Right forelimb (tissue), 1 donor: Measurements from ENCODE around the gene MSH6.

Experiments used
- DNase-seq: peaks from one replicate; pipeline ENCODE4 v3.0.0-alpha.2; 2018

MSH6 gene

DNA sequence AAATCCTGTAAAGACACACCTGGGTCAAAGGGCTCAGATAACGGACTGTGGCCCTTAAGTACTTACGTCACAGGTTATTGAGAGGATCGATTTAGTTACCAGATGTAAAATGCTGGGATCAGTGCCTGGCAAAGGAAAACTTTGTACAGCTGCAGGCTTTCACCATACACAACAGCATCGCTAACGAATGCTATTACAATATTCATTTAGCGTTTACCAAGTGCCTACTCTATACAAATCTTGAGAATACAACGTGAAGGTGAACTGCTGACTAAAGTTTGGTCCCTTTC is 619 bp upstream of the MSH6 start:
- DNase-seq, result no peak

DNA sequence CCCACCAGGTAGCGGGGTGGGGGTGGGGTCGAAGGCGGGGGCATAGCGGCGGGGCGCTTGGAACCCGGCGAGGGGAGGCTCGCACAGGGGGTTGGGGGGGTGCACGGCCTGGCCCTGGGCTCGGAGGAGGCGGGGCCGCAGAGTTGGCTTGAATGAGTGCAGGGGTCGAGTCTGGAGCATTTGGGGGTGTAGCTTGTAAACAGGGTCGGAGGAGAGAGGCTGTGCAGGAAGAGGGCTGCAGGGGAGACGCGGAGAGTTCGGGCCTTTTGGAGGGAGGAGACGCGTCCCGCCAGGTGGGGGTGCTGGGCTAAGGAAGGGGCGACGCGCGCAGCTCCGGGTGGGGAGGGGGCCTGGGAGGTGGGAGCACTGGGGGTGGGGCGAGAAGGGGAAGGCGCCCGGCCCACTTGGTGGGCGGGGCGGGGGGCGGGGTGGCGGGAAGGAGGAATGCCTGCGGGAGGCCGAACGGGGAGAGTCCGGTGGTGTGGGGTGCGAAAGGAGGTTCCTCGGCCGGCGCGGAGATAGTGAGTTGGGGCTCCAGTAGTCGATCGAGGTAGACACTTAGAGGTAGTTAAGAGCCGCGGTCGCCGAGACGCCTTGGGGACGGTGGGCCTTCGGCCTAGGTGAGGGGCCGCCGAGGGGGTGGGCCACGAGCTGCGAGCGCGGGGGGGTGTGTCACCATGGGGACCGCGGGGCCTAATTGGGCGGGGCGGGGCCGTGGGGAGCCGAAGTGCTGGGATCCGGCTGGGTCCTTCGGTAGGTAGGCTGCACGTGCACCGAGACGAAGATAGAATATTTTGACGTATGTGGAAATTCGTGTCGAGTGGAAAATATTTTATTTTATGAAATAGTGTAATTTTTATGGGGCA is 774 bp downstream of the MSH6 start:
- DNase-seq, result peak; percentile 89

DNA sequence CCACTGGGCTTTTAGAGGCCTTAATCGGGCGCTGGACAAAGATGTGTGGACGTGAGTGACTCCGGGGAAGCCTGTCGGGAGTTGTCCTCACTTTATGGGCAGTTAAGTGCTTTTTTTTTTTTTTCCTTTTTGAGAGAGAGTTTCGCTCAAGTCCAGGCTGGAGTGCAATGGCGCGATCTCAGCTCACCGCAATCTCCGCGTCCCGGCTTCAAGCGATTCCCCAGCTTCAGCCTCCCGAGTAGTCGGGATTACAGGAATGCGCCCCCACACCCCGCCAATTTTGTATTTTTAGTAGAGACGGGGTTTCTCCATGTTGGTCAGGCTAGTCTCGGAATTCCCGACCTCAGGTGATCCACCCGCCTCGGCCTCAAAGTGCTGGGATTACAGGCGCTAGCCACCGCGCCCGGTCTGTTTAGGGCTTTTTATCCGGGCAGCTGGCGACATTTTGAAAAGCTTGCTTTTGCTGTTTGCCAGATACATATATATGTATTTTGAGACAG is 1.5 kb downstream of the MSH6 start:
- no peak for DNase-seq

DNA sequence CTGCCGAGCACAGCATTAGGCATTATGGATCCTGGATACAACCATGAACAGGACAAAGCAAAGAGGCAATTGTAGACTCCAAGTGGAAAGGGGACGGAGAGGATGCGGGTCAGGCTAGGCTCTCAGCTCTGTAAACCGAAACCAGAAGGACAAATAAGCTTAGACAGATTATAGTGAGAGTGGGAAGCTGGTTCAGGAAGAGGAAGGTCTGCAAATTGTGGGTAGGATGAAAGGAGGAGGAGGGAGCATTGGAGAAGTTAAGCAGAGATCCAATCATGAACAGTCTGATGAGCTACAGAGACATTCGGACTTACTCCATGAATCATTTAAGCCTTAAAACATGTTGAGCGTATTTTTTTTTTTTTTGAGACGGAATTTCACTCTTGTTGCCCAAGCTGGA is 3.0 kb downstream of the MSH6 start:
- no peak for DNase-seq

DNA sequence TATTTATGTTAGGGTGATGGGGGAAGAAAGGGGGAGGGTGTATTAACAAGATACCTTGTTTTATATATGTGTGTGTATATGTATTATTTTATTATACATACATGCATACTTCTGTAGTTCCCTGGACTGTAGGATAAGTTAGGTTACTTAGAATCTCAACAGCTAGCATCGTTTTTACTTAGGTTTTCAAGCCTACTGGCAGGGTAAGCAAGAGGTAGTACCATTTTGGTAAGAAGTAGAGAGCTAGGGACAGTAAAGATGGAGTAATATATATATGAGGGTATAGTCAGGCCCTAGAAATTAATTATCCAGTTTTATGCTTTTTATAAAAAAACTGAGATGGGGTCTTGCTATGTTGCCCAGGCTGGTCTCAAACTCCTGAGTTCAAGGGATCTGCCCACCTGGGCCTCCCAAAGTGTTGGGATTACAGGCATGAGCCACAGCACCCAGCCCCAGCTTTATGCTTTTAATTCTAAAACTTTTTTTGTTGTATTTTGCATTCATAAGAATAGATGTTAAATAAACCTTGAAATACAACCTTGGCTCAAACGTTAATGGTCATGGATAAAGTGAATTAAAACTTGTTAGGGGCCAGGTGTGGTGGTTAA is 13.2 kb downstream of the MSH6 start:
- no peak for DNase-seq

DNA sequence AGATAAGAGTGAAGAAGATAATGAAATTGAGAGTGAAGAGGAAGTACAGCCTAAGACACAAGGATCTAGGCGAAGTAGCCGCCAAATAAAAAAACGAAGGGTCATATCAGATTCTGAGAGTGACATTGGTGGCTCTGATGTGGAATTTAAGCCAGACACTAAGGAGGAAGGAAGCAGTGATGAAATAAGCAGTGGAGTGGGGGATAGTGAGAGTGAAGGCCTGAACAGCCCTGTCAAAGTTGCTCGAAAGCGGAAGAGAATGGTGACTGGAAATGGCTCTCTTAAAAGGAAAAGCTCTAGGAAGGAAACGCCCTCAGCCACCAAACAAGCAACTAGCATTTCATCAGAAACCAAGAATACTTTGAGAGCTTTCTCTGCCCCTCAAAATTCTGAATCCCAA is 15.7 kb downstream of the MSH6 start:
- DNase-seq, result no peak

DNA sequence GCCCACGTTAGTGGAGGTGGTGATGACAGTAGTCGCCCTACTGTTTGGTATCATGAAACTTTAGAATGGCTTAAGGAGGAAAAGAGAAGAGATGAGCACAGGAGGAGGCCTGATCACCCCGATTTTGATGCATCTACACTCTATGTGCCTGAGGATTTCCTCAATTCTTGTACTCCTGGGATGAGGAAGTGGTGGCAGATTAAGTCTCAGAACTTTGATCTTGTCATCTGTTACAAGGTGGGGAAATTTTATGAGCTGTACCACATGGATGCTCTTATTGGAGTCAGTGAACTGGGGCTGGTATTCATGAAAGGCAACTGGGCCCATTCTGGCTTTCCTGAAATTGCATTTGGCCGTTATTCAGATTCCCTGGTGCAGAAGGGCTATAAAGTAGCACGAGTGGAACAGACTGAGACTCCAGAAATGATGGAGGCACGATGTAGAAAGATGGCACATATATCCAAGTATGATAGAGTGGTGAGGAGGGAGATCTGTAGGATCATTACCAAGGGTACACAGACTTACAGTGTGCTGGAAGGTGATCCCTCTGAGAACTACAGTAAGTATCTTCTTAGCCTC is 16.2 kb downstream of the MSH6 start:
- no peak for DNase-seq

DNA sequence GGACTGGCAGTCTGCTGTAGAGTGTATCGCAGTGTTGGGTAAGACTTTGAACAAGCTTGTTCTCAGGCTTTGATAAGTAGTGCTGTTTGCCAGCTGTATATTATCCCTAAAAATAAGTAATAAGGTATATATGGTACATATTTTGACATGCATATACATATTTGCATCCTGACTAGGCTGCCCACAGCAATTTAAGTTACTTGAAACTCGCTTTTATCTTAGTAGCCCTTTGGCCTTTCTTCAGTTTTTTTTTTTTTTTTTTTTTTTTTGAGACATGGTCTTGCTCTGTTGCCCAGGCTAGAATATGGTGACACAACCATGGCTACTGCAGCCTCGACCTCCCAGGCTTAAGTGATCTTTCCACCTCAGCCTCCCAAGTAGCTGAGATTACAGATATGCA is 18.2 kb downstream of the MSH6 start:
- no peak for DNase-seq

DNA sequence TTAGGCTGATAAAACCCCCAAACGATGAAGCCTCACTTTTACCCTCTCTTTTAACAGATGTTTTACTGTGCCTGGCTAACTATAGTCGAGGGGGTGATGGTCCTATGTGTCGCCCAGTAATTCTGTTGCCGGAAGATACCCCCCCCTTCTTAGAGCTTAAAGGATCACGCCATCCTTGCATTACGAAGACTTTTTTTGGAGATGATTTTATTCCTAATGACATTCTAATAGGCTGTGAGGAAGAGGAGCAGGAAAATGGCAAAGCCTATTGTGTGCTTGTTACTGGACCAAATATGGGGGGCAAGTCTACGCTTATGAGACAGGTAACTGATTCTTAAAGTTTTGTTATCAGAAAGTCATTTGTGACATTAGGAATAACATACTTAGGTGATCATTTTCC is 20.4 kb downstream of the MSH6 start:
- no peak for DNase-seq

DNA sequence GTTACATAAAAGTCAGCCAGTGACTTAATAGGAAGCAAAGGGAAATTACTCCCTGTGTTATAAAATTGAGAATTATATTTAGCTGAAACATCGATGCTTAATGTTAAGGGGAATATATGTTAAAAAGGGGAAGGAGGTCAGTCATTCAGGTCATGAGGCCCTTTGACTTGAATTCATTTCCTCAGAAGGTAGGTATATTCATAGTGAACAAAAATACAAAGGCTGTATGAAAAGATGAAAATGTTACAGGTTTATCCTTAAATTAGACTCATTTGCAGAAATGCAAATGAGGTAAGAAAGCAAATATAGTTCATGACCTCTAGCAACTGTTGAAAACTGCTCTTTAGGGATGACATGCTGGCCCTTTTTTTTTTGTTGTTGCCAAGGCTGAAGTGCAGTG is 20.8 kb downstream of the MSH6 start:
- DNase-seq, result no peak

DNA sequence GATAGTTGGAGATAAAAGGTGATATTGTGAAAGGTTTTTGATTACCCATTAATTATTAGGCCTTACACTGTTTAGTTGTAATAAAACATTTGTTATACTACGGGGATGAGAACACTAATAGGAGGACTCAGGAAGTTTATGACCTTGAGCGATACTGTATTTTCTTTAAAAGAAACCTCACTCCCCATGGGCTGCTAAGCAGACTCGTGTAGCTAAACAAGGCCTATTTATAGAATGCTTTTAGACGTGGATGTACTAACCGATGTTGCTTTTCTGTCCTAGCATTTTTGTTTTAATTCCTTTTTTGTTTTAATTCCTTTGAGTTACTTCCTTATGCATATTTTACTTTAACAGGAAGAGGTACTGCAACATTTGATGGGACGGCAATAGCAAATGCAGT is 22.9 kb downstream of the MSH6 start:
- no peak for DNase-seq

DNA sequence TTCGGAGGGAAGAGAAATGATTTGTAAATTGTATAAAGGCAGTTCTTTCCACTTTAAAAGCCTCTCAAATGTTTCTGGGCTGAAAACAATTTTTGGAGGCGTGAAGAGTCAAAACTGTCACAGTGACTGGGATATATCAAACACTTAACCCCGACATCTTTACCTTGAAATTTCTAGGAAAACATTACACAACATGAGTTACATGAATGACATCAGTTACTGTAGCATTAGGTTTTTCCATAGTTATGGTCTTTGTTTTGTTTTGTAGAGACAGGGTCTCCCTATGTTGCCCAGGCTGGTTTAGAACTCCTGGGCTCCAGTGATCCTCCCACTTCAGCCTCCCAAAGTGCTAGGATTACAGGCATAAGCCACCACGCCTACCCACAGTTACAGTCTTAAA is 25.7 kb downstream of the MSH6 start:
- no peak for DNase-seq

DNA sequence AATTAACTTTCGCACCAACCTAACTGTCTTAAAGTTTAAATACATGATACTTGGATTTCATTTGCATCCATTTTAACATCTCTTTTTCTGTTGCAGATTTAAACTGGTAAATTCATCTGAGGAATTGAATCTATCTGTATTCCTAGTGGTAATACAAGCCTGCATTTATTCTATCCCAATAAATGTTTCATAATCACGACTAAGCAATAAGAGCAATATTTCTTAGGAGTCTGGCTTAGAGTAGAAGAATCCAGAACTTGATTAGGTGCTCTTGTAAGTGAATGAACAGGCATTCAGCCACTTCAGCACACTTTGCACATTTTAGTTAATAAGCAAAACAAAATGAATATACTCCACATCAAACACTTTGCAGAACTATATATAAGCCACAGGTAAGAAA is 27.0 kb downstream of the MSH6 start:
- DNase-seq, result no peak

DNA sequence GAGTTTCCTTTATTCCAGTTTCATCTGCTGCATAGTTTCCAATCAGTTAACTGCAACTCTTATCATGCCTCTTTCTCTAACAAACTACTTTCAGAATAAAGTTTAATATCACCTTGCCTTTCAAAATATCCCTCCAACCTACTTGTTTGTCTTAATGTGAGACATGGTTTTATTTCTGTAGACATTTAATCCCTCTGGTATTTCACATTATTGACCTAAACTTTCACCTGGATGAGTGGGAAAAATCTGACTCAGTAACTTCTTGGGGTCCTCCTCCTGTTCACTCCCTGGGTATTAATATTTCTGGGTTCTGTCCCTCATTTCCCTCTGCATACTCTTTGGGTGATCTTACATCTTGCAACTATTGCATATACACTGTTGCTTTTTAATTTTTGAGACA is 27.9 kb downstream of the MSH6 start:
- no peak for DNase-seq

DNA sequence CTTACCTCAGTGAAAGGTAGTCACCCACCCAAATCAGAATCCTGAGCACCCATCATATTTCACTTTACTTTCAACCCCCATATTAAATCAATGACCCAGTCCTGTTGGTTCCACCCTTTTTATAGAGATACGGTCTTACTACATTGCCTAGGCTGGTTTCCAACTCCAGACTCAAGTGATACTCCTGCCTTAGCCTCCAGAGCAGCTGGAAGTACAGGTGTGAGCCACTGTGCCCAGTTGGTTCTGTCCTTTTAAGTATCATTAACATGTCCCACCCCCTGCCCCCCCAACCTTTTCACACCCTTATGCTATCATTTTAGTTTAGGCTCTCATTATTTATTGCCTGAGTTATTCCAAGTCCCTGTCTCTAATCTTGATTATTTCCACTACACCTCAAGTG is 28.7 kb downstream of the MSH6 start:
- no peak for DNase-seq

DNA sequence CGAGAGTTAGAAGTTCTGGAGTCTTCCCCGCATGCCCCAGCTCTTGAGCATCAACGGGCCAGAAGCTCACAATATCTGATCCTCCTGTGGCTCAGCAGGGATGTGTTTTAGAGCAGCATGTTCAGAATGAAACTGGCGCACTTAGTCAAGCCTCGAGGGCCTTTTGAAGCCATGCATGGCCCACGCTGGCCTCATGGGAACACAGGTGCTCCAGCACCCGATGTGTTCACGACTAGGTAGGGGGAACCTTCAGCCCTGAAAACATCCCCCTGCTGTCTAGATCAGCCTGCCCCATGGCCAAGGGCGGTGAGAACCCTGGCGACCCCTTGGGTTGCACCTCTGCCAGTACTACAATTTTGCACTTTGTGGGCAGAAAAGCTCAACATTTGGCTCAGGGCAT is 32.8 kb downstream of the MSH6 start:
- DNase-seq, result no peak

DNA sequence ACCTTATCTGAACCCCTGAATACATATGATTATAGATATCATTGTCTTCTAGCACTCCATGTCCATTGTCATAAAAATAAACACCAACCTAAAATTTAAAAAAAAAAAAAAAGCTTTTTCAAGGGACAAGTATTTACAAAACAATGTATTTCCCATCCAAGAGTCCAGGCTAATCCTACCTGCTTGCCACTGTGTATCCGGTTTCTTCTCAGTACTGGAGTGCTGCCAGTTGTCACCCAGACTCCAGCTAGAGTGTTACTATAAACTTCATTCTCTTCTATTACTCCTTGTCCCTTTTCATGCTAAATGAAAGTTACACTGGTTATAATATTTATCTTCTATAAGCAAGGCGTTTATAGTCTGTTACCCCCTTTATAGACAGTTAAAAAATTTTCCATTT is 35.8 kb downstream of the MSH6 start:
- DNase-seq, result no peak

DNA sequence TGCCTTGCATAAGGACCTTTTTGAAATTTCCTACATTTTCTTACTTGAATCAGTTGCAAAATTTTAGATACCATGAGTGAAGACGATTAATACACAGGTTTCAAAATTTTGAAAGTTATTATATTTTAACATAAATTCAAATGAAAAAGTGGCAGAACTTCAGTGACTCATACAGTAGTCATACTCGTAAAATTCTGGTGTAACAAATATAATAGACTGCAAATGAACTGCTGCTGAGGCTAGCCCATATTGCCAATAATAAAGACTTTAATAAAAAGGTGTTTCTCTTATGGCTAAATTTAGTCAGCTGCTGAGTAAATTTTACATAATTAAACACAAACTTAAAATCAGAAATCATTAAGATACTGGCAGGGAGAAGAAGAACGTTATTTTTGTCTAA is 36.9 kb downstream of the MSH6 start:
- DNase-seq, result no peak

DNA sequence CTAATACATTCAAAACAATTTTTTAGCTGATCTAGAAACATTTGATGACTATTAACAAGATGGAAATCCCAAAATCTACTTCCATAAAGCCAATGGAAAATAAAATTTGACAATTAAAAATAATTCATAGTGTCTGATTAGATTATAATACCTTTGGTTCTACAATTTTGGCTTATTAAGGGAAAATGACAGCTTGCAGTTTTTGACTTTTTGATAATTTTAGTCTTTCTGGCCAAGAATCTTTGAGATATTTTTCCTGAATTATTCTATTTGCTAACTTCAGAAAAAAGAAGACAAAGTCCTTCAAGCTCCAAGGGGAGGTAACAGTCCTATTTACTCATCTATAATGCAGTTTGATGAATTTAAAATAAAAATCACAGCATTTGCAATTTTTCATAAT is 39.6 kb downstream of the MSH6 start:
- no peak for DNase-seq

DNA sequence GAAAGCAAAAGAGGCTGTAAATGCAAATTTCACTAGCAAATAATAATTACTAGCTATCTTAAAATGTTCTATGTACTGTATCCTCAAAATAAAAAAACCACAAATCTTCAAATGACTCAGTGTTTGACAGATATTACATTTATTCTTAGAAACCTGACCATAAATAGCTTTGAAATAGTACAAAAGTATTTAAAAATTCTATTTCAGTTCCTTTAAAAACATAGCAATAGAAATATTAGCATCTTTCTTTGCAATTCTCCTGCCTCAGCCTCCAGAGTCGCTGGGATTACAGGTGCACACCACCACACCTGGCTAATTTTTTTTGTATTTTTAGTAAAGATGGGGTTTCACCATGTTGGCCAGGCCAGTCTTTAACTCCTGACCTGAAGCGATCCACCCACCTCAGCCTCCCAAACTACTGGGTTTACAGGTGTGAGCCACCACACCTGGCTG is 50.6 kb downstream of the MSH6 start:
- no peak for DNase-seq

DNA sequence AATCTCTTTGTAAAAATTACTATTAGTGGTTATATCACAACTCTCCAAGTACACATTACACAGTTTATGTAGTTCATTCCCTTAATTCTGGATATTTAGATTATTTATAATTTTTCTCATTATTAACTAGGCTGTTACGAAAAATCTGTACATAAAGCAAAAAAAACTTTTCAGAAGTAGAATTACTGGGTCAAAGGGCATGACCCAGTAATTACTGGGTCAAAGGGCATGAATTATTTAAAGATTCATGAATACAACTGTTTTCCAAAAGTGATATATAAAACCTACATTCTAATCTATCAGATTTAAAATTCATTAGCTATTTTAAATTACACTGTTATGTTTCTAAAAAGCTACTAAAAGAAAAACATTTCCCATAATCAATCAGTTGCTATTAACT is 55.3 kb downstream of the MSH6 start:
- DNase-seq, result no peak

DNA sequence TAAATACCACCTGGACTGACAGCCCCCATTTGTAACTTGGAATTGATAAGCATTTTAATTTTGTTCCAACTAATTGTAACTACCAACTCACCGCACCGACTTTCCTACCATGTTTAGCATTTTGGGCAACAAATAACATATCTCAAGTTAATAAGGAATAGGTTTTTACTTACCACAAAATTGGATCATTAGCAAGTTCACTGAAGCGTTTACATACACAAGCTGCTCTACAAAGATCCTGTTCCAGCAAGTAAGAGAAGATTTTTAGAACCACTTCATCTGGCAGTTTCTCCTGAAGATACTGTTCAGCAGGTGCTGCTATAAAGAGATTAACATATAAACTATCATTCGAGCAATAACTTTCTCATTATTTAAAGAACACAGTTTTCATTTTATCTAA is 55.7 kb downstream of the MSH6 start:
- DNase-seq, result no peak

DNA sequence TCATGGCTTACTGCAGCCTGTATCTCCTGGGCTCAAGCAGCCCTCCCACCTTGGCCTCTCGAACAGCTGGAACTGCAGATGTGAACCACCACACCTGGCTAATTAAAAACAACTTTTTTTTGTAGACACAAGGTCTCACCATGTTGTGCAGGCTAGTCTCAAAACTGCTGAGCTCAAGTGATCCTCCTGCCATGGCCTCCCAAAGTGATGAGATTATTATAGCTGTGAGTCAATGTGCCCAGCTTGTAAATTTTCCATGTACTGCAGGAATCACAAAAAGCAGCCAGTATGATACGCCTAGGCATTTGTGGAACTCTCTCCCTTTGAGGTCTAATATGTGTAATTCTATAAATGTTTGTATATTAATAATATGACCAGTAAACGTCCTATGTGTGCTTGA is 59.9 kb downstream of the MSH6 start:
- DNase-seq, result no peak

DNA sequence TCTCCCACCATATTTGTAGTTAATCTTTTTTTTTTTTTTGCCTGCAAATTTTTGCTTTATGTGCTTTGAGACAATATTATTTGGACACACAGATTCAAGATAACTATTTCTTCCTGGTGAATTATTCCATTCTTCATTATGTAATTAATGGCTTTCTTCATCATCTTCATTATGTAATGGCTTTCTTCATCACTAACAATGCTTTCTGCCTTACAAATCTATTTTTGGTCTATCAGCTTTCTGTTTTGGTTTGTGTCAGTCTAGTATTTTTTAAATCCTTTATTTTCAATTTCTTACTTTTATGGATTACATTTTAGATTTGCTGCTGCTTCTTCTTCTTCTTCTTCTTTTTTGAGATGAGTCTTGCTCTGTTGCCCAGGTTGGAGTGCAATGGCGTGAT is 60.5 kb downstream of the MSH6 start:
- no peak for DNase-seq

DNA sequence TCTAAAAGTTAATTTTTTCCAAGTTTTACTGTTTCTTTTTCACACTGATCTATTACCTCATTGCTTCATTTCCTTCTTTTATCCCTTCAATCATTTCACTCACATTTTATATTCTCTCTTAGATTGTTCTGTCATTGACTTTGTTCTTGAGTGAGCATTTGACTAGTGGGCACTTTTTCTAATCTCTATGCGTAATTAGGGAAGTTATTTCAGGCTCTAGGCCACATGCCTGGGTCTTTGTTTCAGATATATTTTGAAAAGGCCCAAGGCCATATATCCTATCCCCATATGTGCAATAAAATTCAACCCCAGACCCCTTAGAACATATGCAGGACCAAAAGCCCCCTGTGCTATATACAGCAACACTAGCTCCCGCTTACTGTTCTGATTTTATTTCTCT is 61.2 kb downstream of the MSH6 start:
- no peak for DNase-seq
